Fibroblast of the aortic adventitia (primary cell): Measurements from ENCODE around the gene RGS18. TPM values are rescaled to one million over a fixed set of nuclear protein-coding genes. Genes with fewer than 3 reads are reported as not detected.

Experiments used
- DNase-seq: peaks from one replicate; pipeline ENCODE4 v3.0.0-alpha.2; 2010; ENCODE audit warnings: low read depth
- H3K4me3 ChIP-seq: 2 replicates; pipeline ENCODE4 v1.5.1; 2011; ENCODE audit warnings: low read depth, mild to moderate bottlenecking, control low read depth, low read length, moderate library complexity
- total RNA-seq: library from RNA; depleted of rRNA; stranded (reverse); fragments of >200 nt; gene quantifications from 2 replicates; pipeline ENCODE4 v1.2.3, GENCODE V29; 2012; ENCODE audit warnings: low replicate concordance
- TF ChIP-seq, protein P1 (sequence below): IDR thresholded peaks from 2 replicates; pipeline ENCODE4 v1.5.1; 2011; ENCODE audit warnings: mild to moderate bottlenecking, low read length, control low read depth, inconsistent platforms; ENCODE audit not compliant: insufficient read depth

RGS18 gene
- total RNA-seq, 1 donor, result not detected

DNA sequence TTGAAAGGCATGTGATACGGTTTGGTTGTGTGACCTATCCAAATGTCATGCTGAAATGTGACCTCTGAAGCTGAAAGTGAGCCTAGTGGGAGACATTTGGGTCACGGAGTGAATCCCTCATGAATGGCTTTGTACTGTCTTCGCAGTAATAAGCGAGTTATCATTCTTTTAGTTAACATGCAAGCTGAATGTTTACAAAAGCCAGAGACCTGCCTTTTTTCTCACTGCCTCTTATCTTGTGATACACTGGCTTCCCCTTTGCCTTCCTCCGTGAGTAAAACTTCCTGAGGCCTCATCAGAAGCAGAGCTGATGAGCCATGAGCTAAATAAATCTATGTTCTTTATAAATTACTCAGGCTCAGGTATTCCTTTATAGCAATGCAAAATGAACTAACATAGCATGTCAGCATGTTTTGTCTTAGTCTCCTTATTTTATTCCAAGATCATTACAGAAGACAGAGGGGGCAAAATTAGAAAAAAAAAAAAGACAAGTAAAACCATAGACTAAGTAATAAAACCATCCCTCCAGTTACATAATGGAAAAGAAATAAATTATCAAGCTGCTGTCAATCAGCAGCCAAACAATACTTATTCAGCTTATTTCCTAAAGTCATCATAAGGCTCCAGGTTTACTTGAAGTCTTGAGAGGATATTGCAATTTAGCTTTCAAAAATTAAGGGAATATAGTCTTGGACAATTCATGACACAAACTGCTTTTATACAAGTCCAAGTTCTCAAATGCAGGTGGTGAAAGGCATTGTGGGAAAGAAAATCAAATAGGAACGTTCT is 12.1 kb downstream of the RGS18 start:
- H3K4me3 ChIP-seq, result no peak overlapping the region
- DNase-seq, result no peak
- TF ChIP-seq, protein P1, sequence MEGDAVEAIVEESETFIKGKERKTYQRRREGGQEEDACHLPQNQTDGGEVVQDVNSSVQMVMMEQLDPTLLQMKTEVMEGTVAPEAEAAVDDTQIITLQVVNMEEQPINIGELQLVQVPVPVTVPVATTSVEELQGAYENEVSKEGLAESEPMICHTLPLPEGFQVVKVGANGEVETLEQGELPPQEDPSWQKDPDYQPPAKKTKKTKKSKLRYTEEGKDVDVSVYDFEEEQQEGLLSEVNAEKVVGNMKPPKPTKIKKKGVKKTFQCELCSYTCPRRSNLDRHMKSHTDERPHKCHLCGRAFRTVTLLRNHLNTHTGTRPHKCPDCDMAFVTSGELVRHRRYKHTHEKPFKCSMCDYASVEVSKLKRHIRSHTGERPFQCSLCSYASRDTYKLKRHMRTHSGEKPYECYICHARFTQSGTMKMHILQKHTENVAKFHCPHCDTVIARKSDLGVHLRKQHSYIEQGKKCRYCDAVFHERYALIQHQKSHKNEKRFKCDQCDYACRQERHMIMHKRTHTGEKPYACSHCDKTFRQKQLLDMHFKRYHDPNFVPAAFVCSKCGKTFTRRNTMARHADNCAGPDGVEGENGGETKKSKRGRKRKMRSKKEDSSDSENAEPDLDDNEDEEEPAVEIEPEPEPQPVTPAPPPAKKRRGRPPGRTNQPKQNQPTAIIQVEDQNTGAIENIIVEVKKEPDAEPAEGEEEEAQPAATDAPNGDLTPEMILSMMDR, result no peak

- DNase-seq, result no peak
- TF ChIP-seq, protein P1, result no peak
- H3K4me3 ChIP-seq, result no peak overlapping the region
Observed at GRCh38 chr1:192171123-192171522, 12.9 kb downstream of the RGS18 start.

GRCh38 chr1:192175971-192176370 is 17.7 kb downstream of the RGS18 start:
- DNase-seq, result no peak
- no peak overlapping the region for H3K4me3 ChIP-seq
- TF ChIP-seq, protein P1, result no peak

DNA sequence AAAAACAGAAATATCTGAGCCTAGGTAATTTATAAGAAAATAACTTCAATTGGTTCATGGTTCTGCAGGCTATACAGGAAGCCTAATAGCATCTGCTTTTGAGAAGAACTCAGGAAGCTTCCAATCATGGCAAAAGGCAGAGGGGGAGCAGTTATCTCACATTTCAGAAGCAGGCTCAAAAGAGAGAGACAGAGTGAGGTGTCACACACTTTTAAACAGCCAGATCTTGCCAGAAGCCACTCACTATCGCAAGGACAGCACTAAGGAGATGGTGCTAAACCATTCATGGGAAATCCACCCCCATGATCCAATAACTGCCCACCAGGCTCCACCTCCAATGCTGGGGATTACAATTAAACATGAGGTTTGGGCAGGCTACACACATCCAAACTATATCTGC is 25.5 kb downstream of the RGS18 start:
- H3K4me3 ChIP-seq, result no peak overlapping the region
- TF ChIP-seq, protein P1, result no peak
- DNase-seq, result no peak

DNA sequence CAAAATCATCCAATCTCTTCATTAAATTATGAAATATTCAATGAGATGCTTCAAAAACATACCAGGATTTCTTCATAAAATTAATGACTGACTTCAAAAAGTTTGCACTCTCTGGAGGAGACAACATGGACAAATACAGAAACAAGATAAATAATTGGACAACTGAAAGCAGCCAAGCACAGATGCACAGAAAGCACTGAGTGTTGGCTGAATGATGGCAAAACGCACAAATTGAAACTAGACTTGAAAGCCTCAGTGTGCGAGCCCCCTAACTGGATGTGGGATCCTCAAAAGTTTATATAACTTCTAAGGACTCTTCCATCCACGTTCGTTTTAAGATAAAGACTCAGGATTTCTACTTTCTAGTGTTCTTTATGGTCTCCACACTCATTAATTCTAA is 27.9 kb downstream of the RGS18 start:
- DNase-seq, result no peak
- TF ChIP-seq, protein P1, result no peak
- no peak overlapping the region for H3K4me3 ChIP-seq

DNA sequence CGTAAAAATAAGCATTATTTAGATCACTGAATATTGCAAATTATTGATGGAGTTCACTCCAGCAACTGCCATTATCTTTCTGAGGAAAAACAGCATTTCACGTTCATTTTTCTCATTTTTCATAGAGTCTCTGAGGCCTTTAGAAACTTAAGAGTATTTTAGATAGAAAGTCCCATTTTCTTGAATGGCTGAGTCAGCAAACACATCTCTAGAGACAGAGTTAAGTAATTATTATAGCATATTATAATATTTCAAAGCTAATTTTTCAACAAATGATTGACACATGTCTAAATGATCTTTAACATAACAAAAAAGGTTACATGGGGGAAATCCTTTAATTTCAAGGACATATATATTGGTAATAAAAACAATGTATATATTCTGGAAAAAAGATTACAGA is 31.8 kb downstream of the RGS18 start:
- no peak for DNase-seq
- TF ChIP-seq, protein P1, result no peak
- no peak overlapping the region for H3K4me3 ChIP-seq

- no peak for DNase-seq
- TF ChIP-seq, protein P1, result no peak
- no peak overlapping the region for H3K4me3 ChIP-seq
Observed at GRCh38 chr1:192201303-192201702, 43.0 kb downstream of the RGS18 start.
